HL-60 (cell line): ENCODE measurements around the gene EGFL8.

Source experiments
- DNase-seq, 2 experiments: peaks; one replicate each; pipeline ENCODE4 v3.0.0-alpha.2; 2010 to 2020; ENCODE audit warnings: low read depth in 1 of 2, low spot score in 1 of 2
- H3K27ac ChIP-seq: fragments of 250-450 bp; sonication (Bioruptor Pico); replicated peaks from 2 replicates; pipeline ENCODE4 v1.5.1; 2020; ENCODE audit warnings: mild to moderate bottlenecking, moderate library complexity
- H3K27me3 ChIP-seq: fragments of 250-450 bp; sonication (Bioruptor Pico); 2 replicates; pipeline ENCODE4 v1.5.1; 2021; ENCODE audit warnings: mild to moderate bottlenecking, moderate library complexity; ENCODE audit not compliant: insufficient read depth, poor library complexity, severe bottlenecking
- H3K4me3 ChIP-seq: replicated peaks from 2 replicates; pipeline ENCODE4 v1.5.1; 2011; ENCODE audit warnings: mild to moderate bottlenecking, control low read depth, low read length; ENCODE audit not compliant: insufficient read depth
- GABPA ChIP-seq: IDR thresholded peaks from 2 replicates; pipeline ENCODE4 v1.6.1; 2012; ENCODE audit warnings: low read depth
- POLR2AphosphoS5 ChIP-seq: IDR thresholded peaks from 2 replicates; pipeline ENCODE4 v1.6.1; 2012; ENCODE audit warnings: low read depth
- SPI1 ChIP-seq: IDR thresholded peaks from 2 replicates; pipeline ENCODE4 v1.6.1; 2012; ENCODE audit warnings: low read depth, mild to moderate bottlenecking, borderline replicate concordance
- TF ChIP-seq, protein P1 (sequence below): IDR thresholded peaks from one replicate; pipeline ENCODE4 v1.5.1; 2011; ENCODE audit warnings: low read length, control low read depth, inconsistent platforms; ENCODE audit not compliant: insufficient read depth
- TF ChIP-seq, protein P2 (sequence below): IDR thresholded peaks from 2 replicates; pipeline ENCODE4 v1.6.1; 2012; ENCODE audit warnings: low read depth; ENCODE audit not compliant: insufficient replicate concordance

The EGFL8 gene

DNA sequence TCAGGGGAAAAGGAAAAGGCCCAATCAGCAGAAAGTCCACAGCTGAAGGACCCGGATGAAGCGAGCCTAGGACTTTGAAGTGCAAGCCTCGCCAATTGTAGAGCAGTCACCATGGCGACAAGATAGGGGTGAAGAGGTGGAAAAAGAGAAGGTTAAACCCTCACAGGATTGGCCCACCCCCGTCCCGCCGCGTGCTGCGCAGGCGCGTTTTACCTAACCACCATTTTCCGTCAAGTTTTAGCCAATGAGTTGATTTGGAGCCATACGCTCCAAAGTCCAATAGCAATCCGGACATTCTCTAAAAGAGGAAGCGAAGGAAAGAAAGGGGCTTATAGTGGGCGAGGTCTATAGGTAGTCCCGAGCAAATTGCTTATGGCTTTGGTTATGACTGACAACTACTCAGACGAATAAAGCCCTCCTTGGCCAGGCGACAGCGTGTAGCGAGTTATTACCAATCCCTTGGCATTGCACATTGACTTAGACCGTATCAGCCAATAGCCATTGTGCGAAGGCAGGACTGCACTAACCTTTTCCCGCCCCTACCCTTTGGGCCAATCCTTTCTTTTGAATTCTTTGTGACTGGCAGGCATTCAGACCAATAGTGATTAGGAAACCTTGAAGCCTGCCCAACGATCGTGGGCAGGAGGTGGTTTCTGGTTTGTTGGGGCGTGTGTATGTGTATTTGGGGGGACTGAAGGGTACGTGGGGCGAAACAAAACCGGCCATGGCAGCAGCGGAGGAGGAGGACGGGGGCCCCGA lies 13.6 kb downstream of the EGFL8 start, which contains the start of gene RNF5:
Gene RNF5 (plus strand): TSS at position 618 of the 759 bp plus-strand sequence. CDS start 107 bp downstream, at position 725.
- Histone ChIP-seq H3K4me3 (peak within 1 kb of the TSS; percentile 67), H3K27me3 (no peaks in the 10 kb centered on the region), H3K27ac (peak within 1 kb of the TSS; percentile 86)
- peak; percentile 97 to 100 for DNase-seq
- TF ChIP-seq GABPA: no peak
- TF ChIP-seq SPI1: peak; percentile 95

DNA sequence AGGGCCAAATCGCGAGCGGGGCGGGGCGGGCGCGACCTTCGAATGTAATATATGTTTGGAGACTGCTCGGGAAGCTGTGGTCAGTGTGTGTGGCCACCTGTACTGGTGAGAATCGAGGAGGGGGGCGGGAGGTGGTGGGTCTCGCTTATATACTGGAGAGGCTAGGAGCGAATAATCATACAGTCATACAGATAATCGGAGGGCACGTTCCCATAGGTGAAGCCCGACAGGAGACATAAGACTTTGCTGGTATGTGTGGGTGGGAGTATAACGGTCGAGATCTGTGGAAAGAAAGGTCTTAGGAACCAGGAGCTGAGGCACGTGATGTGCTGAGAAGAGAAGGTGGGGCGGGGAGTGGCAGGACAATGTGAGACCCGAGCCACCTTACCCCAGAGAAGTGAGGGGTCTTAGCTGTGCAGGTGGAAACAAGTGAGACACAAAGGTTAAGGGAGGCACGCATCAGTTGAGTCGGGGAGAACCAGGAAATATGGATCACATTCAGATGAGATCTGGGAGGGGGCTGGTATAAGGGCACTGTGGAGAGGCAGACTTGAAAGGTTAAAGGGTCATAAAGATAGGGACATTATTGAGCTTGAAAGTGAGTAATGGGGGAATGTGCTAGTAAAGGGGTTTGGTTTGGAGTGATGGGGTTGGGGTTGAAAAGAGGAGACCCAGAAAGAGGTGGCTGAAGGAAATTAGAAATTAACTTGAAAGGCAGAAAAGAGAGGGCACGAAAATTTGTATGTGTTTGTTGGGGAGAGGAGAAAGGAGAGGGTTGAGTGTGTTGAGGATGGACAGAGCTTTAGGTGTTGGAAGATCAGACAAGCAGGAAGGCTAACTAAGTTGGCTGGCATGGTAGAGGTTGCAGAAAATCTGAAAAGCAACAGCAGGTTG lies 14.4 kb downstream of the EGFL8 start:
- no peak for DNase-seq
- peak overlapping the region; percentile 86 for H3K27ac ChIP-seq
- no peaks in the 10 kb centered on the region for H3K27me3 ChIP-seq
- TF ChIP-seq, protein P1, sequence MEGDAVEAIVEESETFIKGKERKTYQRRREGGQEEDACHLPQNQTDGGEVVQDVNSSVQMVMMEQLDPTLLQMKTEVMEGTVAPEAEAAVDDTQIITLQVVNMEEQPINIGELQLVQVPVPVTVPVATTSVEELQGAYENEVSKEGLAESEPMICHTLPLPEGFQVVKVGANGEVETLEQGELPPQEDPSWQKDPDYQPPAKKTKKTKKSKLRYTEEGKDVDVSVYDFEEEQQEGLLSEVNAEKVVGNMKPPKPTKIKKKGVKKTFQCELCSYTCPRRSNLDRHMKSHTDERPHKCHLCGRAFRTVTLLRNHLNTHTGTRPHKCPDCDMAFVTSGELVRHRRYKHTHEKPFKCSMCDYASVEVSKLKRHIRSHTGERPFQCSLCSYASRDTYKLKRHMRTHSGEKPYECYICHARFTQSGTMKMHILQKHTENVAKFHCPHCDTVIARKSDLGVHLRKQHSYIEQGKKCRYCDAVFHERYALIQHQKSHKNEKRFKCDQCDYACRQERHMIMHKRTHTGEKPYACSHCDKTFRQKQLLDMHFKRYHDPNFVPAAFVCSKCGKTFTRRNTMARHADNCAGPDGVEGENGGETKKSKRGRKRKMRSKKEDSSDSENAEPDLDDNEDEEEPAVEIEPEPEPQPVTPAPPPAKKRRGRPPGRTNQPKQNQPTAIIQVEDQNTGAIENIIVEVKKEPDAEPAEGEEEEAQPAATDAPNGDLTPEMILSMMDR: no peak
- TF ChIP-seq, protein P2, sequence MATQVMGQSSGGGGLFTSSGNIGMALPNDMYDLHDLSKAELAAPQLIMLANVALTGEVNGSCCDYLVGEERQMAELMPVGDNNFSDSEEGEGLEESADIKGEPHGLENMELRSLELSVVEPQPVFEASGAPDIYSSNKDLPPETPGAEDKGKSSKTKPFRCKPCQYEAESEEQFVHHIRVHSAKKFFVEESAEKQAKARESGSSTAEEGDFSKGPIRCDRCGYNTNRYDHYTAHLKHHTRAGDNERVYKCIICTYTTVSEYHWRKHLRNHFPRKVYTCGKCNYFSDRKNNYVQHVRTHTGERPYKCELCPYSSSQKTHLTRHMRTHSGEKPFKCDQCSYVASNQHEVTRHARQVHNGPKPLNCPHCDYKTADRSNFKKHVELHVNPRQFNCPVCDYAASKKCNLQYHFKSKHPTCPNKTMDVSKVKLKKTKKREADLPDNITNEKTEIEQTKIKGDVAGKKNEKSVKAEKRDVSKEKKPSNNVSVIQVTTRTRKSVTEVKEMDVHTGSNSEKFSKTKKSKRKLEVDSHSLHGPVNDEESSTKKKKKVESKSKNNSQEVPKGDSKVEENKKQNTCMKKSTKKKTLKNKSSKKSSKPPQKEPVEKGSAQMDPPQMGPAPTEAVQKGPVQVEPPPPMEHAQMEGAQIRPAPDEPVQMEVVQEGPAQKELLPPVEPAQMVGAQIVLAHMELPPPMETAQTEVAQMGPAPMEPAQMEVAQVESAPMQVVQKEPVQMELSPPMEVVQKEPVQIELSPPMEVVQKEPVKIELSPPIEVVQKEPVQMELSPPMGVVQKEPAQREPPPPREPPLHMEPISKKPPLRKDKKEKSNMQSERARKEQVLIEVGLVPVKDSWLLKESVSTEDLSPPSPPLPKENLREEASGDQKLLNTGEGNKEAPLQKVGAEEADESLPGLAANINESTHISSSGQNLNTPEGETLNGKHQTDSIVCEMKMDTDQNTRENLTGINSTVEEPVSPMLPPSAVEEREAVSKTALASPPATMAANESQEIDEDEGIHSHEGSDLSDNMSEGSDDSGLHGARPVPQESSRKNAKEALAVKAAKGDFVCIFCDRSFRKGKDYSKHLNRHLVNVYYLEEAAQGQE: no peak
- no peak; the same call in 1 of the 2 replicates for TF ChIP-seq POLR2AphosphoS5
- no peak for TF ChIP-seq GABPA
- TF ChIP-seq SPI1: no peak
- peak overlapping the region; percentile 67 for H3K4me3 ChIP-seq

DNA sequence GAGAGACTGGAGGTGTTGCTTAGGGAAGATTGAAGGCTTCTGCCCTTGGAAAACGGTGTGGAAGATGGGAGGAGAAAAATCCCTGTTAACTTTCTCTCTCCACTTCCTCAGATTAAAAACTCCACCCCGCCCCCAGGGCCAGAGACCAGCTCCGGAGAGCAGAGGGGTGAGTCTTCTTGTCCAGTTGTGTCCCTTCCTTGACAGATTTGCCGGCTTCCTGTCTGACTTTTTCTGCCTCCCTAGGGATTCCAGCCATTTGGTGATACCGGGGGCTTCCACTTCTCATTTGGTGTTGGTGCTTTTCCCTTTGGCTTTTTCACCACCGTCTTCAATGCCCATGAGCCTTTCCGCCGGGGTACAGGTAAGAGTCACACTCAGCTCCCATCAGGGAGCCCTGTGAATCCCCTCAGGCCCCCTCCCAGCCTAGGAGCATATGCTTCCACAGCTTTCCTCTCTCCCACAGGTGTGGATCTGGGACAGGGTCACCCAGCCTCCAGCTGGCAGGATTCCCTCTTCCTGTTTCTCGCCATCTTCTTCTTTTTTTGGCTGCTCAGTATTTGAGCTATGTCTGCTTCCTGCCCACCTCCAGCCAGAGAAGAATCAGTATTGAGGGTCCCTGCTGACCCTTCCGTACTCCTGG lies 15.5 kb downstream of the EGFL8 start:
- DNase-seq: no peak
- TF ChIP-seq POLR2AphosphoS5: no peak
- no peak for TF ChIP-seq SPI1
- TF ChIP-seq, protein P2: no peak
- TF ChIP-seq GABPA: no peak
- TF ChIP-seq, protein P1: no peak
- H3K4me3 ChIP-seq: no peak overlapping the region

More for the DNA sequence above, 15.5 kb downstream of the EGFL8 start:
- Histone ChIP-seq H3K27me3 (no peaks in the 10 kb centered on the region), H3K27ac (no peak overlapping the region)
